Neural cell (in vitro differentiated cells): ENCODE results near the gene EXOC1. TPM values are rescaled to one million over a fixed set of nuclear protein-coding genes. Genes with fewer than 3 reads are reported as not detected.

Experiments used
- H2AFZ ChIP-seq: fragments of 200-600, 300-800 bp; sonication (generic), shearing (Covaris generic); 2 replicates; pipeline ENCODE4 v1.6.0; 2014; ENCODE audit warnings: low read depth, mild to moderate bottlenecking, antibody characterized with exemption, low read length, moderate library complexity
- H3F3A ChIP-seq: fragments of 200-600 bp; shearing (Covaris generic); 2 replicates; pipeline ENCODE4 v1.6.1; 2016; ENCODE audit warnings: mild to moderate bottlenecking, moderate library complexity, mixed read lengths, antibody characterized with exemption, low read length; ENCODE audit not compliant: insufficient read depth, poor library complexity, severe bottlenecking
- H3K27ac ChIP-seq: fragments of 200-600, 300-800 bp; sonication (generic), shearing (Covaris generic); 2 replicates; pipeline ENCODE4 v1.5.1; 2014; ENCODE audit warnings: mild to moderate bottlenecking, low read length, moderate library complexity
- H3K27me3 ChIP-seq: fragments of 300-800, 200-600 bp; sonication (generic), shearing (Covaris generic); 2 replicates; pipeline ENCODE4 v1.6.0; 2014; ENCODE audit warnings: mild to moderate bottlenecking, low read depth, low read length, moderate library complexity; ENCODE audit not compliant: insufficient read depth
- H3K36me3 ChIP-seq: fragments of 300-800, 200-600 bp; sonication (generic), shearing (Covaris generic); 2 replicates; pipeline ENCODE4 v1.5.1; 2014; ENCODE audit warnings: mild to moderate bottlenecking, antibody characterized with exemption, low read length, moderate library complexity; ENCODE audit not compliant: insufficient read depth
- H3K4me2 ChIP-seq: fragments of 300-800, 200-600 bp; sonication (generic), shearing (Covaris generic); 2 replicates; pipeline ENCODE4 v1.6.0; 2014; ENCODE audit warnings: mild to moderate bottlenecking, low read length
- H3K4me3 ChIP-seq: fragments of 300-800, 200-600 bp; sonication (generic), shearing (Covaris generic); 2 replicates; pipeline ENCODE4 v1.5.1; 2014; ENCODE audit warnings: mild to moderate bottlenecking, low read length, moderate library complexity
- H3K79me2 ChIP-seq: fragments of 200-600 bp; shearing (Covaris generic); replicated peaks from 2 replicates; pipeline ENCODE4 v1.6.0; 2014; ENCODE audit warnings: mild to moderate bottlenecking, low read length, moderate library complexity; ENCODE audit not compliant: insufficient read depth
- H3K9ac ChIP-seq: fragments of 300-800, 200-600 bp; sonication (generic), shearing (Covaris generic); 2 replicates; pipeline ENCODE4 v1.6.1; 2016; ENCODE audit warnings: mild to moderate bottlenecking, low read length, mixed read lengths
- H3K9me2 ChIP-seq: fragments of 200-600 bp; shearing (Covaris generic); 2 replicates; pipeline ENCODE4 v1.6.1; 2016; ENCODE audit warnings: mild to moderate bottlenecking, low read length, mixed read lengths; ENCODE audit not compliant: insufficient read depth
- H3K9me3 ChIP-seq: fragments of 200-600, 300-800 bp; sonication (generic), shearing (Covaris generic); 2 replicates; pipeline ENCODE4 v1.6.1; 2016; ENCODE audit warnings: mild to moderate bottlenecking, mixed run types, low read length, moderate library complexity, mixed read lengths
- H4K20me1 ChIP-seq: fragments of 200-600 bp; shearing (Covaris generic); 2 replicates; pipeline ENCODE4 v1.6.1; 2016; ENCODE audit warnings: mild to moderate bottlenecking, mixed run types; ENCODE audit not compliant: insufficient read depth
- EP300 ChIP-seq: fragments of 450-650 bp; conservative IDR thresholded peaks from 2 replicates; pipeline ENCODE4 v1.6.1; 2014; ENCODE audit warnings: antibody characterized with exemption, mild to moderate bottlenecking, moderate library complexity; ENCODE audit not compliant: poor library complexity, severe bottlenecking
- EZH2 ChIP-seq: fragments of 200-600, 300-800 bp; shearing (Covaris generic), sonication (generic); IDR thresholded peaks from 2 replicates; pipeline ENCODE4 v1.6.1; 2014; ENCODE audit warnings: antibody characterized with exemption, low read length, borderline replicate concordance, mild to moderate bottlenecking; ENCODE audit not compliant: insufficient read depth, poor library complexity, severe bottlenecking
- MXI1 ChIP-seq: fragments of 450-650 bp; conservative IDR thresholded peaks from 2 replicates; pipeline ENCODE4 v1.6.1; 2014; ENCODE audit warnings: antibody characterized with exemption, mild to moderate bottlenecking; ENCODE audit not compliant: poor library complexity, severe bottlenecking
- POLR2AphosphoS5 ChIP-seq: IDR thresholded peaks from 2 replicates; pipeline ENCODE4 v1.6.1; 2012
- RAD21 ChIP-seq: fragments of 450-650 bp; conservative IDR thresholded peaks from 2 replicates; pipeline ENCODE4 v1.6.1; 2014; ENCODE audit warnings: antibody characterized with exemption, mild to moderate bottlenecking, moderate library complexity
- SMC3 ChIP-seq: fragments of 450-650 bp; conservative IDR thresholded peaks from 2 replicates; pipeline ENCODE4 v1.6.1; 2014; ENCODE audit warnings: antibody characterized with exemption, mild to moderate bottlenecking, moderate library complexity; ENCODE audit not compliant: poor library complexity
- TAF1 ChIP-seq: IDR thresholded peaks from 2 replicates; pipeline ENCODE4 v1.6.1; 2012; ENCODE audit warnings: low read depth
- polyA plus RNA-seq: library from polyadenylated mRNA; depleted of rRNA; stranded (reverse); fragments of >200 nt; gene quantifications from 2 replicates; pipeline ENCODE4 v1.2.3, GENCODE V29; 2014
- TF ChIP-seq, protein P1 (sequence below): fragments of 450-650 bp; IDR thresholded peaks from 2 replicates; pipeline ENCODE4 v1.5.1; 2014; ENCODE audit warnings: antibody characterized with exemption, mild to moderate bottlenecking, moderate library complexity; ENCODE audit not compliant: poor library complexity, severe bottlenecking
- TF ChIP-seq, protein P2 (sequence below): IDR thresholded peaks from 2 replicates; pipeline ENCODE4 v1.6.1; 2012; ENCODE audit warnings: borderline replicate concordance

EXOC1 gene
- polyA plus RNA-seq, 1 donor from 2014 or later, result 106 TPM

DNA sequence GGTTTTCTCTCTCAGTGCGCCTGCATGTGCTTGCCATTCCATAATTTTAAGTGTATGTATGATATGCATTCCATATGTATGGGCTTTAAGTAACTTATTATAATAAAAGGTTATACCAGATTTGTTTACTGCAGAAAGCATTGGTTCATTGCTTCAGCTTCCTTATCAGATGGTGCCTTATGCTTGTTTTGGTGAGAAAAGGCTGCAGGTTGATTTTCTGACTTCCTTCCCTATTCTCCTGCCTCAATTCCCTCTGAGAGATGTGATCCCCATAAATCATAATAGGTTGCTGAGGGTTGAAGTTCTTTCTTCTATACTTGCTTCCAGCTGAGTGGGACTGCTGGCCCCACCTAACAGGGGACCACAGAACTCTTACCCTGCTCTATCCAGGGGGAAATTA, 85.0 kb downstream of the EXOC1 start:
- Histone ChIP-seq H3F3A (no peaks in the 10 kb centered on the region), H3K36me3 (no peaks in the 10 kb centered on the region), H4K20me1 (no peaks in the 10 kb centered on the region), H3K27ac (no peak overlapping the region), H3K4me2 (no peak overlapping the region), H3K9me2 (no peaks in the 10 kb centered on the region), H3K9ac (no peak overlapping the region), H2AFZ (no peak overlapping the region), H3K9me3 (peaks cover 6% of the 10 kb centered on the region), H3K27me3 (no peaks in the 10 kb centered on the region), H3K79me2 (no peaks in the 10 kb centered on the region), H3K4me3 (no peak overlapping the region)
- no peak for TF ChIP-seq POLR2AphosphoS5
- TF ChIP-seq, protein P1, sequence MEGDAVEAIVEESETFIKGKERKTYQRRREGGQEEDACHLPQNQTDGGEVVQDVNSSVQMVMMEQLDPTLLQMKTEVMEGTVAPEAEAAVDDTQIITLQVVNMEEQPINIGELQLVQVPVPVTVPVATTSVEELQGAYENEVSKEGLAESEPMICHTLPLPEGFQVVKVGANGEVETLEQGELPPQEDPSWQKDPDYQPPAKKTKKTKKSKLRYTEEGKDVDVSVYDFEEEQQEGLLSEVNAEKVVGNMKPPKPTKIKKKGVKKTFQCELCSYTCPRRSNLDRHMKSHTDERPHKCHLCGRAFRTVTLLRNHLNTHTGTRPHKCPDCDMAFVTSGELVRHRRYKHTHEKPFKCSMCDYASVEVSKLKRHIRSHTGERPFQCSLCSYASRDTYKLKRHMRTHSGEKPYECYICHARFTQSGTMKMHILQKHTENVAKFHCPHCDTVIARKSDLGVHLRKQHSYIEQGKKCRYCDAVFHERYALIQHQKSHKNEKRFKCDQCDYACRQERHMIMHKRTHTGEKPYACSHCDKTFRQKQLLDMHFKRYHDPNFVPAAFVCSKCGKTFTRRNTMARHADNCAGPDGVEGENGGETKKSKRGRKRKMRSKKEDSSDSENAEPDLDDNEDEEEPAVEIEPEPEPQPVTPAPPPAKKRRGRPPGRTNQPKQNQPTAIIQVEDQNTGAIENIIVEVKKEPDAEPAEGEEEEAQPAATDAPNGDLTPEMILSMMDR, result no peak
- no peak for TF ChIP-seq EZH2
- no peak for TF ChIP-seq MXI1
- TF ChIP-seq RAD21, result no peak
- TF ChIP-seq SMC3, result no peak
- no peak for TF ChIP-seq EP300
- TF ChIP-seq TAF1, result no peak
- TF ChIP-seq, protein P2, sequence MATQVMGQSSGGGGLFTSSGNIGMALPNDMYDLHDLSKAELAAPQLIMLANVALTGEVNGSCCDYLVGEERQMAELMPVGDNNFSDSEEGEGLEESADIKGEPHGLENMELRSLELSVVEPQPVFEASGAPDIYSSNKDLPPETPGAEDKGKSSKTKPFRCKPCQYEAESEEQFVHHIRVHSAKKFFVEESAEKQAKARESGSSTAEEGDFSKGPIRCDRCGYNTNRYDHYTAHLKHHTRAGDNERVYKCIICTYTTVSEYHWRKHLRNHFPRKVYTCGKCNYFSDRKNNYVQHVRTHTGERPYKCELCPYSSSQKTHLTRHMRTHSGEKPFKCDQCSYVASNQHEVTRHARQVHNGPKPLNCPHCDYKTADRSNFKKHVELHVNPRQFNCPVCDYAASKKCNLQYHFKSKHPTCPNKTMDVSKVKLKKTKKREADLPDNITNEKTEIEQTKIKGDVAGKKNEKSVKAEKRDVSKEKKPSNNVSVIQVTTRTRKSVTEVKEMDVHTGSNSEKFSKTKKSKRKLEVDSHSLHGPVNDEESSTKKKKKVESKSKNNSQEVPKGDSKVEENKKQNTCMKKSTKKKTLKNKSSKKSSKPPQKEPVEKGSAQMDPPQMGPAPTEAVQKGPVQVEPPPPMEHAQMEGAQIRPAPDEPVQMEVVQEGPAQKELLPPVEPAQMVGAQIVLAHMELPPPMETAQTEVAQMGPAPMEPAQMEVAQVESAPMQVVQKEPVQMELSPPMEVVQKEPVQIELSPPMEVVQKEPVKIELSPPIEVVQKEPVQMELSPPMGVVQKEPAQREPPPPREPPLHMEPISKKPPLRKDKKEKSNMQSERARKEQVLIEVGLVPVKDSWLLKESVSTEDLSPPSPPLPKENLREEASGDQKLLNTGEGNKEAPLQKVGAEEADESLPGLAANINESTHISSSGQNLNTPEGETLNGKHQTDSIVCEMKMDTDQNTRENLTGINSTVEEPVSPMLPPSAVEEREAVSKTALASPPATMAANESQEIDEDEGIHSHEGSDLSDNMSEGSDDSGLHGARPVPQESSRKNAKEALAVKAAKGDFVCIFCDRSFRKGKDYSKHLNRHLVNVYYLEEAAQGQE, result no peak

DNA sequence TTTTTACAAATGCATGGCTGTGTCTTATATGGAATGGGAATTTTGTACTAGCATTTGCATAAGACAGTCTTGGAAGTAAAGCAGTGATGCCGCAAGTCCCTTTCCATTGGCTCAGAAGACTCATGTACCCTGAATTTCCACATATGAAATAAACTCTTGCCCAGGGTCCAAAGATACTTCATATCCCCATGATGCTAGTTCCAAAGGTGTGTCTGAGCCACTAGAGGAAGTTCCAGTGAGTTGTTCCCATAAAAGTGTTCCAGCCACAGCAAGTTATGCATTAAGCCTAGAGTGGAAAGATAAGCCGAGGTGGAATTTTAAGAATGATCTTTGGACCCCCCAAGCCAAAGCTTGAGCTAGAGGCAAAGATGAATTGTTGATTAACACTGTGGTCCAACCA, 86.0 kb downstream of the EXOC1 start:
- Histone ChIP-seq H3K36me3 (no peaks in the 10 kb centered on the region), H4K20me1 (no peaks in the 10 kb centered on the region), H3K27ac (no peak overlapping the region), H3F3A (no peaks in the 10 kb centered on the region), H2AFZ (no peak overlapping the region), H3K9me2 (no peaks in the 10 kb centered on the region), H3K79me2 (no peaks in the 10 kb centered on the region), H3K9ac (no peak overlapping the region), H3K4me2 (no peak overlapping the region), H3K27me3 (no peaks in the 10 kb centered on the region), H3K9me3 (peaks cover 6% of the 10 kb centered on the region), H3K4me3 (no peak overlapping the region)
- no peak for TF ChIP-seq POLR2AphosphoS5
- TF ChIP-seq SMC3, result no peak
- TF ChIP-seq, protein P2, result no peak
- no peak for TF ChIP-seq EP300
